ENCODE results near the gene JAKMIP1.

The JAKMIP1 gene

DNA sequence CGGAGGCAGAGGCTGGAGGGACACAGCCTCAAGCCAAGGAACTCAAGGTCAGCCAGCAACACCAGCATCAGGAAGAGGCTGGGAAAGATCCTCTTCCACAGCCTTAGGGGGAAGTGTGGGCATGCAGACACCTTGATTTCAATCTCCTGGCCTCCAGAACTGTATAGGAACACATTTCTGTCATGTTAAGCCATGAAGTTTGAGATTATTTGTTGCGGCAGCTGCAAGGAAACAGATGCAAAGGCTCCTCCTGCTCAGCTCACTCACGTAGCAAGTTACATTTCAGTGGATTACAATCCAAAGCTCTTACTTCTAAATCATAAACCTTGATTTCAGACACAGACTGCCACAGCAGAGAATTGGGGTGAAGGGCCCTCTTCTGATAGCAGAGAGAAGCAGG, 113.5 kb downstream of the JAKMIP1 start:
- no peak for DNase-seq

DNA sequence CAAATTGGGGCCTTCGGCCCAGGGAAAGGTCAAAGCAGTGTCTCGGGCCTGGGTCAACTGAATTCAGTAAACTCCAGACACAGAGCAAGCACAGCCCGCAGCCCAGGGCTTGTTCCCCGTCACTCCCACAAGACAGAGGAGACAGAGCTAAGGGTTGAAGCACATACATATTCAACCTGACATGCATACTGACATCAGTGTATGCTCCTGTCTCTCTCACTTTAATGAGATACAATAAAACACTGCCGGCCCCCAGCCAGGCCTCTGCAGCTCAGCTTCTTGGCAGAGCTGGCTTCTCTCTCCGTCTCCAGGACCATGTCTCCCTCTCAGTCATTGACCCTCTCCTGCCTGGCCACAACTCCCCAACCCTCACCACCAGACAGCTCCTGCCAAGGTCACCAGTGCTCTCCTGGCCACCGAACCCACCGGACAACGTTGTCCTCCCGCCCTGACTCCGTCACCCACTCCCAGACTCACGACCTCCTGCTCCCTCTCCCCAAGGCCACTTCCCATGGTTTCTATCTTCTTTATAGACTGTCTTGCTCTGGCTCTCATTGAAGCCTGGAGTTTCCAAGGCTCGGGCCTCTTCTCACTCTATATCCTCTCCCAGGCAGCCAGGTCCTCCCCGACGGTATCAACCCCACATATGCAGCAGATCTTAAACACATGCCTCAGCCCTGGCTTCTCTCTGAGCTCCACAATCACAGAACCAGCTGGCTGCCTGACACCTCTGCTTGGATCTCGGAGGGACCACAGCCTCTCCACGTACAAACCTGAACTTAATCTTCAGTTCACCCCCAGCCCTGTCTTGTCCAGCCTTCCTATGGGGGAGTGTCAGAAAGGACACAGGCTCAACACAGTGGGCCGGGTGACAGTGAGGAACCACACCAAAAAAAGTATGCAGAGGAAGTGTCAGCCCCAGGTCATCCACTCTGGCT, 114.4 kb downstream of the JAKMIP1 start:
- DNase-seq = no peak

DNA sequence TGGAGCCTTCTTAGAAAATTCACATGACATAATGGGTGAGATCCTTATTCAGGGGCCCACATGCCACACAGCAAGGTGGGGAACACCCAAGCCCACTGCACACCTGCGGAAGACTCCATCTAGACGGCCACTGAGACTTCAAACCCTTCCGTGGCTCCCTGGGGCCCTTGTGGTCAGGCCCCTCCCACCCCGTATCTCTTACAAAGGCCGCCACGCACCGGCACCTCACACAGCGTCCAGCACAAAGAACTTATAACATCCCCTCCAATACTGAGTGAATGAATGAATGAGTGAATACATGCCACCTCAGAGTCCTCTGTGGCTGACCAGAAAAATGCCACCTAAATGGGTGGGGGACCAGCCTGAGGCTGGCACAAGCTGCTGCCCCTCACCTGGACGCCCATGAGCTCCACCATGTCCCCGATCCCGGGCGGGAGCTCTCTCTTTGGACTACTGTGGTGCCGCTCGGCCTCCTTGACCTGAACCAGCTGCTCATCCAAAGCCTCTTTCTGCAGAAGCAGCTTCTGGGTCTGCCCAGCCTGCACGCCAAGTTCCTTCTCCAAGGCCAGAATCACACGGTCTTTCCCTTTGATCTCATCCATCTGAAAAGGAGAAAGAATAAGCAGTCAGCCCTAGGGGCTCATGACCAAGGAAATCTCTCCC, 115.2 kb downstream of the JAKMIP1 start:
- no peak for DNase-seq

DNA sequence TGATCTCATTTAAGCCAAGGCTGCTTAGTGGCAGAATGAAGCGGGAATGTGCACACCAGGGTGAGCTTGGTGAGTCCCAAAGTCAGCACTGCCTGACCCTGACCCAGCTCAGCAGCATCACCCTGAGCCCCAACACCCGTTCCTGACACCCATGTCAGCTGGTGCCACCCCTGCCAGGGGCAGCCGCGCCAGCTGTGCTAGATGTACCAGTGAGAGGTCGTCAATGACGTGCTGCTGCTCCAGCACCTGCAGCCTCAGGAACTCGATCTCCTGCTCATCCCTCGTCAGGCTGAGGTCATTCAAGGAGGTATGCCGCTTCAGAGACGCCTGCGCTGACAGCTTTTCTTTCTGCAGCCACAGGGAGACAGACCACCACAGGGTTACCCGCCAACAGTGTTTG, 120.4 kb downstream of the JAKMIP1 start:
- no peak for DNase-seq

DNA sequence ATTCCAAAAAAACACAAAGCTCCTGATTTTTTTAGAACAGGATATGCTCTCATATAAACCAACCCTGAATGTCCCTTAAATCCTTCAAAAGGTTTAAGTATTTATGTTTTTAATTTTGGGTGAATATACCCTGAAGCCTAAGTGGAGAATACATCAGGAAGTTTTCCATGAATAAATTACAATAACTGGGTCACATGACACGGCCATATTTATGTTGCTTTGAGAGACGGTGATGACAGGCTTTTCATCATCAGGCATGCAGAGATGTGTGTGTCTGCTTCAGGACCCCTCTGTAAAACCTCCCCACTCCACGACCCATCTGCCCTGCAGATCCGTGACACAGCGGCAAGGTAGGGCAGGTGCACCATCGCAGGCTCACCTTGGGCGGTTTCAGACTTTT, 121.8 kb downstream of the JAKMIP1 start:
- no peak for DNase-seq

DNA sequence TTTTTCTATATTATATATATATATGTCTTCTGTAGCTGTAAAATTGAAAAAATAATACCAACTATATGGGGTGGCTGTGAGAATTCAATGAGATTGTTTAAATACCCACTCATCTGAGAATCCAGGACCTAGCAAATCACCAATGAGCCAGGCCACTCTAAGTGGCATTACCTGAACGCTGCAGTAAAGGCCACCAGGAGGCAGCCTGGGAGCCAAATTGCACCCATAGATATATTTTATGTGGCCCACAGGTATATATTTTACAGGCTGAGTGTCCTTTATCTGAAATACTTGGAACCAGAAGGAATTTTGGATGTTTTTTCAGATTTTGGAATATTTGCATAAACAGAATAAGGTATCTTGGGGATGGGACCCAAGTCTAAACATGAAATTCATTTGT, 124.0 kb downstream of the JAKMIP1 start:
- DNase-seq = no peak

DNA sequence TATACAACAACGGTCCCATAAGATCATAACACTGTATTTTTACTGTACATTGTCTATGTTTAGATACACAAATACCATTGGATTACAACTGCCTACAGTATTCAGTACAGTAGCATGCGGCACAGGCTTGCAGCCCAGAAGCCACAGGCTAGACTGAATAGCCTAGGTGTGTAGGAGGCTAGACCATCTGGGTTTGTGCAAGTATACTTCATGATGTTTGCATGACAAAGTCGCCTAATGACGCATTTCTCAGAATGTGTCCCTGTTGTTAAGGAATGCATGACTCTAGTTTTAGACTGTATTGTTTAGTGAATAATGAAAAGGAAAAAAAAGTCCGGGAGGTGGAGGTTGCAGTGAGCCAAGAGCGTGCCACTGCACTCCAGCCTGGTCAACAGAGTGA, 125.6 kb downstream of the JAKMIP1 start:
- no peak for DNase-seq

DNA sequence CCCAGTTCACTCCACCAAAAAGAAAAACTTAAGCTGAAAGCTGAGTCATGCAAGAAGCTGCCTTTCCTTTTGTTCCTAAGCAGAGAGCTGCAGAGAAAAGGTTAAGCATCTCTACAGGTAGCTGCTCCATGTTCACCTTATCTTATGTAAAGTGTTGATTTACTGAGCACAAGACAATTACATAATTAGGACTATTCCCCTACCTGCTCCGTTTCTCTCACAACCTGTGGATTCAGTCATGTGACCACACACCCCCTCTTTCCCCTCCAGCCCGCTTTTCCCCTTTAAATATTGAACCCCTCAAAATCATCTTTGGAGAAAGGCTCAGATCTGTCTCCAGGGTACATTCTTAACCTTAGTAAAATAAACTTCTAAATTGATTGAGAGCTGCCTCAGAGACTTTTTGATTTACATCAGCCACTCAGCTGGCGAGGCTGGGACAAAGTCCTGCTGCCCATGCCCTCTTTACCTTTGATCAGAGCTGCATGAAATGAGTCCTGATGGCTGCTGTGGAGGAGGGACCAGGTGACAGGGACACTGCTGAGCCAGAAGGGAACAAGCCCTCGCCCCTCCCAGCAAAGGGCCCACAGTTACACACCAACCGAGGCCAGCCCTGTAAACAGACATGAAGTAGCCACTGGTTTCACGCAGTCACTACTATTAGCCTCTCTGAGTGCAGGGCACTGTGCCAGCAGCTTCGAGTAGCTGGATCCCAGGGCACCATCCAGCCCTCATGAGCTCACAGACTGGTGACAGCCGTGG, 128.2 kb downstream of the JAKMIP1 start:
- DNase-seq = no peak

DNA sequence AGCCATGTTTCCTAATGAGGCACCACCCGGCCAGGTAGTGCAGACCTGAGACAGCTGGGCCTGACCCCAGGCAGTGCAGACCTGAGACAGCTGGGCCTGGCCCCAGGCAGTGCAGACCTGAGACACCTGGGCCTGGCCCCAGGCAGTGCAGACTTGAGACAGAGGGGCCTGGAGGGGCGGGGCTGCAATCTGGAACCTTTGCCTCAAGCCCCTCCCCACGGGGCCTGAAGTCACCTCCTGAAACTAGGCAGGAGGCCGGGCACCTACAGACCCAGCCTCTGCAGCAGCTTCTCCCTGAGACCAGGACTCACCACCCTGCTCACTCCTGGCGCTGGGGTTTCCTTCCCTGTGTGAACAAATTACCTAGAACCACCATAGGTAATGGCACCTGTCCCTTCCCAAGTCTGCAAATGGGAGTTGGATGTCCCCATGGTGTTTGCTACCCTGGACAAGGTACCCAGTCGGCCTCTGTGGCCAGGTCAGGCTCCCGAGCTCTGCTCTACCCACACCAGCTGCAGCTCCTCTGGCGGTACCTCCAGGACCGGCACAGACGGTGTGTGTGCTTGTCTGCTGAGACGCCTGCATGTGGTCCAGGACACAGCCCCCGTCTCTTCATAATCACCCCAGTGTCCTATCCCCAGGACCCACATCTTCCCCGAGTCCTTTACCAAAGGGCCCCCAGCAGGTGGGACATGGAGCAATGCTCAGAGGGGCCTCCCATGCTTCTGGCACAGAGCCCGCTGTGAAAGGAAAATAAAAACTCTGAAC, 129.0 kb downstream of the JAKMIP1 start:
- no peak for DNase-seq

DNA sequence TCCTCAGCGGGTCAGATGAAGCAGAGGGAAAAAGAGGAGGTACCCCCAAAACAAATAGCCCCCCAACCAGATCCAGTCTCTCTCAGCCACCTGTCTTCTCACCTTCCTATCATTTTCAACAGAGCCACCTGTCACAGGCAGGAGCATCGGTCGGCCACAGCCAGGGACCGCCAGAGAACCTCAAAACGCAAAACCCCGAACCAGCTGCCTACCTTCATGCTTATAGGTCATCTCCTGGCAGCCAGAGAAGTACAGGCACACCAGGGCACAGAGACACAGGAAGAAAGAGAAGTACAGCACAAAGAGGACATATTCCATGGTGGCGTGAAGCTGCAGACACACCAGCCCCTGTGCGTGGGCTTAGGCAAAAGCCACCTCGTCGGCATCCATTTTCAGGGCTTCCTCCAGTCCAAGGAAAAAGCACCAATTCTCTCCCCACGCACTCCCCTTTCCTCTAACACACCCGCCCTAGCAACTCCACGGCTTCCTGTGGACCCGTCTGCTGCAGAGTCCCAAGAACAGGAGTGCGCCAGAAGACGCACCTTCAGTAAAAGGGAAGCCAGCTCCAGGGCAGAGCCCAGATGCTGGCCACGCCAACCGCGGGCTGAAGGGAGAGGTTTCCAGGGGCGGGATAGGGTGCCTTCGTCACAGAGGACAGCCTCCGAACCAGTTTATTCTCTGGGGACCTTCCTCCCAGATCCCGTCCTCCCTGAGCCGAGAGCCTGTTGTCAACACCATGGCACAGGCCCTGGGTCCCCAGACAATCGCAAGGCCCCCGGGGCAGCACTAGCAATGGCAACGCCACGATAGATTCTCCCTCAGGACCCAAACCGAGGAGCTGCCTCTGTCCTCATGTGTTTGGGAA, 130.3 kb downstream of the JAKMIP1 start:
- no peak for DNase-seq

DNA sequence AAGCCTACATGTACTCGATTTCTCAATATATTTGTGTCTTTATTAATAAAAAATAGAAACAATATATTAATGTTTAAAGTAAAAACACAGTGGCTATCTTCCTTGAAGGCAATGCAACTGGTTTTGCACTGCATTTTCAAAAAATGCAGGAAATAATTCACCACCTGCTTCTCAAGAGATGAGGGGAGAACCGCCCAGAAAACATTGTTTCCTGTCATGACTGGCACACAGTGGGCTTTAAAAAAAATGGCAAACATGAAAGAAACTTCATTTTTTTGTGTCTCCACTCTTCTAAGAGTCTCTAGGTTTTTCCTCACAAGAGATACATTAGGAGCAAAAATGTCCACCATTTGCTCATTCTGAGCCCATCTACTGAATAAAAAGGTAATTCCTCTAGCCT, 131.4 kb downstream of the JAKMIP1 start:
- DNase-seq = no peak

DNA sequence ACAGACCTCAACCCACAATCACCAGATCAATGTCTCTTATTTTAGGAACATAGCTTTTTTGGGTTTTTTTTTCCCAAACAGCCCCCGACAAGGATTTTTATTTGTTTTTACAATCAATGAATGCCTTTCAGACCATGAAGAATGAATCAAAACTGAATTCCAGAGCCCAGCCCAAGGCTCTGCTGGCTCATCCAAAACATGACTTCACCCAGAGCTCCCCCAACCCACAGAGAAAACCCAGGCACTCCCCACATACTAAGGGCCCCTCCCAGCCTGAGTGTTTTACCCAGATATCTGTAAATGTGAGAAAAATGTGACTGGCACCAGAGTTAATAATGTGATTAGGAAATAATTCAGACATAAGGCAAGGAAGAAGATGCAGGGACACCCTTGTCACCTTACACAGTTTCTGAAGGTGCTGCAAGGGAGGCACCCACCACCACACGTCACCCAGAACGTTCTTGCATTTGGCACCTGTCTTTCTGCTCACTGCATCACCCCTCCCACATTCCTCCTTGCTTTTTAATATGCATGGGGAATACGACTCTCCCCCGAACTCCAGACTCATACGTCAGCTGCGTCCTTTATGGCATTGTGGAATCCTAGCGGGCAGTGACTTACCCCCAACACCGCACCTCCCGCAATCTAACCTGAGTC, 134.3 kb downstream of the JAKMIP1 start:
- no peak for DNase-seq

DNA sequence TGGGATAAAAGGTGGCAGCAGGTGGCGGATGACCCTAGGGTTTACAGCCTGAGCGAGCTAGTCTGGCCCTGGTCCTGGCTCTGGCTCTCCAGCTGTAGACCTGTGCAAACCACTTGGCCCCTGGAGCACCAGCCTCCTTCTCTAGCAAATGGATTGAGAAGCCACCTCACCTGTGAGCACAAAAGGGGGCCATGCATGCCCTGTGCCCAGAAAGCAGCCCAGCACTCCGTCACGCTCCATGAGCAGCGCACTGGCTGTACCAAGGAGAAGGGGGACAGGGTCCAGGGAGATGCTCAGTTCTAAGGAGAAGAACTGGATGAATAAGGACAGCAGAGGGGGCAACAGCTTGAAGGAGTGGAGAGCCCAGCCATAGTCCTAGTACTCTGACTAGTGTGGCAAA, 135.2 kb downstream of the JAKMIP1 start:
- no peak for DNase-seq

DNA sequence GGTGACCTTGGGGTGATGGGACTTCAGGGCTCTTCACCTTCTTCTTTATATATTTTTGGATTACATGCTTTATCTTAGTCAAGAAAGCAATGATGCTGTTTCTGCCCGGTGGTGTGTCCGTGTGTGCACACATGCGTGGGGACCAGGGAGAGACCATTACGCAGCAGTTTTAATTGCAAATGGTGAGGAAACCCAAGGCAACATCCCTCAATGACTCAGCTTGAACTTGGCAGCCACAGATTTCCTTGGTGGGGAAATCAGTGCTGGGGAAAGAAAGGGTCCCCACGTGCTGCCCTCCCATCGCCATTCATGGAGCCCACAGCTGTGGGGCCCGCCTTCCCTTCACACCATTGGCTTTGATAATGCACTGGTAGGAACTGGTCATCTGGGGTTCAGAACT, 136.0 kb downstream of the JAKMIP1 start:
- DNase-seq = no peak

DNA sequence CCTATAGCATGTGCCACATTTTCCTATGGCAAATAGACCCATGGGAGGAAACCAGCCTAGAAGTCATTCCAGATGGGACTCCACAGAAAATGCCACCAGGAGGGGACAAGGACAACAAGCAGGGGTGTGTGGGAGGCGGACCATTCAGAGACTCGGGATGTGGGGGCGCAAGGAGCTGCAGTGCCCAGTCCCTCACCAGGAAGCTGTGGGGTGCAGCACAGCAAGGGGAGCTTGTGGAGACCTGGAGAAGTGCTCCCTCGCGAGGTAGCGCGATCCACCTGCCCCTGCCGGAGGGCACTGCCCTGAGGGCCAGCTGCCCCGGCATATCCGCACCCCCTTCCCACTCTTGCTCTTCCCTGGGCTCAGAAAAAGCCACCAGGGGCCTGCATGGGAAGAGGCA, 136.7 kb downstream of the JAKMIP1 start:
- no peak for DNase-seq

DNA sequence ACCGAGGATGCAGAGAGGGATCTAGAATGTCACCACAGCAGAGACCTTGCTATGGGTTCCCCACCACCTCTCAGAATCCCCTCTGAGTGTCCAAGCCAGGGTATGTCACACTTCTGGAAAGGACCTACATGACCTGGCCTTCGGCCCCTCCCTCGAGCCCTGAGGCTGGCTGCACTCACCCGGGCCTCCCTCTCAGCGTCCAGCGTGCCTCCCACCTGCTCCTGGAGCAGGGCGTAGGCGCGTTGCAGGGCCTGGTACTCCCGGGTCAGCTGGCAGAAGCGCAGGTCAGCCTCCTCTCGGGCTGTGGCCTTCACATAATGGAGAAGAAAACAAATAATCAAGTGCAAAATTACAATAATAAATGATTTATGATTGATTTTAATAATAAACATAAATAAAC, 138.2 kb downstream of the JAKMIP1 start:
- no peak for DNase-seq

DNA sequence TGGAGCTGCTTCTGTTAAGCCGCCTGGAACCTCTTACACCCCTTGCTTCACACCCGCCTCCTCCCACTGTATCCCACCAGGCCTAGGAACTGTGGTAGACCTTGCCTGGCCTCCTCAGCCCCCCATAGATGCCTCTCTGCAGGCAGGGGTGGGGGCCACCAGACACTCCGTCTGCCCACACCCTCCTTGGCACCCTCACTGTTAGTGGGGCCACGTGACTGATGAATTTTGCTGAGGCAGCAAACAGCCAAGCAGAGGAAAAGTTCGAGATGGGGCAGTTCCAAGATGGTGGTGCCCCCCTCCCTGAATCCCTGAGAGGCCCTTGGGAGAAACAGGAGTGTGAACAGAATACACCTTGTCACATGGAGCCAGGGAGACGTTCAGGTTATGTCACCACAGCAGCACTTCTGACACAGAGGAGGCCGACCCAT, 141.0 kb downstream of the JAKMIP1 start:
- no peak for DNase-seq

DNA sequence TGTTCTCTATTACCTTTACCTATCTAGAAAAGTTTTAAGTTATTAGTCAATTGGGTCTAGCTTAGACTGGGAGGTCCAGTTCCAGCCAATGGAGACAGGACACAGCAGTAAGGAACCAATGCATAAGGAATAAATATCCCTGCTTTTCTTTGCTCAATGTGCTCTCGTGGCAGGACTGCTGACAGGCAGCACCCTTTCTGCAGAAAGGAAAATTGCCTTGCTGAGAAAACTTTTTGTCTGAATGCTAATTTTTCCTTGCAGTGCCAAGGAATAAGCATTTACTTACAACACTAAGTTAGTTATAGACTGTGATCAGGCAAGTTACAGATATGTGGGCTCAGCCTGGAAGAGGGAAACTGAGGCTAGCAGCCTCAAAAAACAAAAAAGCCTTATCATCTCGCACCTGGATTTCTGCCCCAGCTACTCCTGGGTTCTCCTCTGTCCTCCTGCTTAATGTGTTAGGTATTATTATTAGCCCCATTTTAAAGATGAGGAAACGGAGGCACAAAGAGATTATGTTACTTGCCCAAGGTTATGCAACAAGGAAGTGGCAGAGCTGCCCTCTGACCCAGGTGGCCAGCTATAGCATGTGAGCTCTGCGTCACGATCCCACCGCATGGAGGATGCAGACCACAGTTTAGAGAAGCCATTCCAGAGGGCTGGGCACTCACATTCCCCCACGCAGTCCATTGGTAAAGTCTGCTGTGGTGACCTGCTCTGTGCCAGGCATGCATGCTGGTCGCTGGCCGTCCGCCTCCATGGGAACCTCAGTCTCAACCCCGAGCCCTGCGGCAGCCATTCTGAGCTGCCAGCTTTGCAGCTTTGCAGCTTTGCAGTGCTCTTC, 141.6 kb downstream of the JAKMIP1 start:
- no peak for DNase-seq

DNA sequence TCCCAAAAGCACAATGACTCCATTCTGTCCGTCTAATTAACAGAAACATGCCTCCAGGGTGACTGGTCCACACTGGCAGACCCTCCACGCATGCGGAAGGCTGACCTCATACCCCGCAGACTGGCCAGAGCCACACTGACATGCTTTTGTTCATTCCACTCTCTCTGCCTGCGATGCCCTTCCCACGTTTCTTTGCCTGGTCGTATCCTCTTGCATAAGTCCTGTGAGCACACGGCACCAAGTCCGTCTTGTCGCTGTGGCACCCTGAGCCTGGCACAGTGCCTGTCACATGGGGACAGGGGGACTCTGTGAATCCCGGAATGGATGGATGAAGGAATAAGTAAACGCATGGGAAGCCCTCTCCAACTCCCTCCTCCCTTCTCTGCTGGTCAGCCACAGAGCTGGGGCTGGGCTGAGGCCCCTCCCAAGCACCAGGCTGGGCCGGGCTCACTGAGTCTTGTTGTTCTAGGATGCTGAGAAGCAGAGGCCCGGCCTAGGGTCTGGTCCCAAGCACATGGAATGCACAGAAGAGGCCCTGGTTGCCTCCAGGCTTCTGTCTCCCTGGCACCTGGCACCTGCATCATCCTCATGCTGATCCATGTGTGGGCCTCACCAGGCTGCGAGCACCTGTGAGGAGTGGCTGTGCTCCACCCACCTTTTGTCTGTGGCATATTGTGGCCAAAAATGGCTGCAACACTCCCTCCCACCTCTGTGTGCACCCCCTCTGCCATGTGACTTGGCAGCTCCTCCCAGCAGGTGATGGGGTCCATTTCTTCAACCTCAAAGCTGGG, 143.2 kb downstream of the JAKMIP1 start:
- DNase-seq = no peak
